Measurements from ENCODE around the gene RAB11FIP4.

GRCh38 chr17:31414550-31414918 is 23.1 kb downstream of the RAB11FIP4 start:
- TF ChIP-seq CTCF (tag by site-specific recombination; IDR thresholded peaks at IDR 0.05) (no peak), ZNF324 (tag by site-specific recombination; IDR thresholded peaks at IDR 0.05) (no peak), KLF17 (tag by site-specific recombination; IDR thresholded peaks at IDR 0.05) (no peak), ZBTB20 (tag by site-specific recombination; IDR thresholded peaks at IDR 0.05) (no peak), ZNF692 (tag by site-specific recombination; IDR thresholded peaks at IDR 0.05) (no peak), ZNF560 (tag by site-specific recombination; IDR thresholded peaks at IDR 0.05; ENCODE audit: borderline replicate concordance) (no peak), ZNF23 (tag by site-specific recombination; IDR thresholded peaks at IDR 0.05; ENCODE audit: borderline replicate concordance) (no peak), ZSCAN18 (tag by site-specific recombination; IDR thresholded peaks at IDR 0.05) (no peak), ZNF529 (tag by site-specific recombination; IDR thresholded peaks at IDR 0.05; ENCODE audit: insufficient replicate concordance) (no peak), PRDM10 (tag by site-specific recombination; IDR thresholded peaks at IDR 0.05) (no peak), IKZF3 (tag by site-specific recombination; IDR thresholded peaks at IDR 0.05) (no peak), PRDM1 (tag by site-specific recombination; IDR thresholded peaks at IDR 0.05) (no peak), ZNF311 (tag by site-specific recombination; IDR thresholded peaks at IDR 0.05; ENCODE audit: borderline replicate concordance) (no peak), MZF1 (tag by site-specific recombination; IDR thresholded peaks at IDR 0.05; ENCODE audit: borderline replicate concordance) (no peak)

Measured in HEK293 (cell line).